GM18502 (cell line): Measurements from ENCODE around the gene SPATS1.
"Not testable (repeated sequence)": the region's sequence is repeated elsewhere in the genome, so short reads cannot be mapped to it uniquely, and the experiment has no call there.

Source experiments
- ATAC-seq: cut with Tn5 transposase; IDR thresholded peaks from one replicate; pipeline ENCODE4 v1.9.1; 2021; ENCODE audit warnings: mild to moderate bottlenecking; ENCODE audit not compliant: unreplicated experiment, poor library complexity

SPATS1 gene

GRCh38 chr6:44339763-44340625, 2.5 kb upstream of the SPATS1 start:
- ATAC-seq, result no peak

- no peak for ATAC-seq
These were observed 1.2 kb upstream of the SPATS1 start for GRCh38 chr6:44341095-44341890.

GRCh38 chr6:44342052-44342451, 398 bp upstream of the SPATS1 start:
- ATAC-seq, result no peak

GRCh38 chr6:44346818-44347217, 4.4 kb downstream of the SPATS1 start:
- not testable (repeated sequence) for ATAC-seq

GRCh38 chr6:44349904-44350649, 7.6 kb downstream of the SPATS1 start:
- ATAC-seq, result no peak

- not testable (repeated sequence) for ATAC-seq
These were observed 8.2 kb downstream of the SPATS1 start for GRCh38 chr6:44350650-44350994.

- no peak for ATAC-seq
These were observed 9.8 kb downstream of the SPATS1 start for GRCh38 chr6:44352259-44352658.

GRCh38 chr6:44353336-44353735, 10.9 kb downstream of the SPATS1 start:
- no peak for ATAC-seq

- ATAC-seq, result no peak
These were observed 13.2 kb downstream of the SPATS1 start for GRCh38 chr6:44355640-44356039.

- ATAC-seq, result no peak
These were observed 14.0 kb downstream of the SPATS1 start for GRCh38 chr6:44356487-44356886.

- ATAC-seq, result no peak
These were observed 17.5 kb downstream of the SPATS1 start for GRCh38 chr6:44359973-44360372.

- ATAC-seq, result no peak
These were observed 19.5 kb downstream of the SPATS1 start for GRCh38 chr6:44361947-44362346.

- ATAC-seq, result no peak
These were observed 21.0 kb downstream of the SPATS1 start for GRCh38 chr6:44363377-44363926.

GRCh38 chr6:44366781-44367180, 24.3 kb downstream of the SPATS1 start:
- ATAC-seq, result no peak

- no peak for ATAC-seq
These were observed 25.2 kb downstream of the SPATS1 start for GRCh38 chr6:44367681-44368080.

GRCh38 chr6:44373051-44373450, 30.6 kb downstream of the SPATS1 start:
- ATAC-seq, result no peak

GRCh38 chr6:44373787-44374186, 31.3 kb downstream of the SPATS1 start:
- ATAC-seq, result no peak

GRCh38 chr6:44375071-44375470, 32.6 kb downstream of the SPATS1 start:
- no peak for ATAC-seq

- ATAC-seq, result no peak
These were observed 35.0 kb downstream of the SPATS1 start for GRCh38 chr6:44377484-44377883.

GRCh38 chr6:44377971-44378370, 35.5 kb downstream of the SPATS1 start:
- ATAC-seq, result no peak

- ATAC-seq, result no peak
These were observed 39.3 kb downstream of the SPATS1 start for GRCh38 chr6:44381739-44382138.
